T-helper 2 cell (primary cell): ENCODE data around the gene CARNS1.
"Not testable (repeated sequence)": the region's sequence is repeated elsewhere in the genome, so short reads cannot be mapped to it uniquely, and the experiment has no call there.

ENCODE experiments used
- DNase-seq, 5 experiments: peaks; one replicate each; pipeline versions ENCODE4 v3.0.0 to v3.0.0-alpha.2; 2012 to 2022

CARNS1 gene

DNA sequence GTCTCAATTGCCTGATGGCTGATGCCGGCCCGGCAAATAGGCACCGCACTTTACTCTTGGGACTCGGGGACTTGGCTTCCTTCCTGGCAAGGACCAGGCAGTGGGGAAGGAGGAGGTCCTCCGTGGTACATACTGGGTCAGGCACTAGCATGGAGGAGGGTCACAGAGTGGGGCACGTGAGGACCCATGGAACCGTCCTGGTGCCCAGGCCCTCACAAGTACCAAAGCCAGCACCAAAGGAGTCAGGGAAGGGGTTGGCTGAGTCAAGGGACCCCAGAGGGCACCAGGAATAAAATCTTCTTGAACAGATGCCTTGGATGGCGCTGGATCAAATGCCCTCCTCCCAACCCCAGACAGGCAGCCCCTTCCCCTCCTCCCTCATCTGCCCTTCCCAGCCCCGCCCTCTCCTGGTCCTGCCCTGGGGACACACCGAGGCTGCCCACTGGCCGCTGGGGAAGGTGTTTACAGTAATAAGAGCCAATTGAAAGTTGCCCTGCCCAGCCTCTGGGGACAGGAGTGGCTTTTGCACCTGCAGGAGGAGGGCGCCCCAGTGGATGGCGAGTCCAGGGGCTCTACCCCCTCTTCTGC lies 5.6 kb upstream of the CARNS1 start:
- no peak for DNase-seq

- no peak for DNase-seq
These were observed 5.1 kb upstream of the CARNS1 start for GRCh38 chr11:67410369-67410831.

GRCh38 chr11:67410984-67411784 lies 4.3 kb upstream of the CARNS1 start:
- DNase-seq: no peak

- DNase-seq: no peak
These were observed 3.7 kb upstream of the CARNS1 start for GRCh38 chr11:67411785-67412152.

DNA sequence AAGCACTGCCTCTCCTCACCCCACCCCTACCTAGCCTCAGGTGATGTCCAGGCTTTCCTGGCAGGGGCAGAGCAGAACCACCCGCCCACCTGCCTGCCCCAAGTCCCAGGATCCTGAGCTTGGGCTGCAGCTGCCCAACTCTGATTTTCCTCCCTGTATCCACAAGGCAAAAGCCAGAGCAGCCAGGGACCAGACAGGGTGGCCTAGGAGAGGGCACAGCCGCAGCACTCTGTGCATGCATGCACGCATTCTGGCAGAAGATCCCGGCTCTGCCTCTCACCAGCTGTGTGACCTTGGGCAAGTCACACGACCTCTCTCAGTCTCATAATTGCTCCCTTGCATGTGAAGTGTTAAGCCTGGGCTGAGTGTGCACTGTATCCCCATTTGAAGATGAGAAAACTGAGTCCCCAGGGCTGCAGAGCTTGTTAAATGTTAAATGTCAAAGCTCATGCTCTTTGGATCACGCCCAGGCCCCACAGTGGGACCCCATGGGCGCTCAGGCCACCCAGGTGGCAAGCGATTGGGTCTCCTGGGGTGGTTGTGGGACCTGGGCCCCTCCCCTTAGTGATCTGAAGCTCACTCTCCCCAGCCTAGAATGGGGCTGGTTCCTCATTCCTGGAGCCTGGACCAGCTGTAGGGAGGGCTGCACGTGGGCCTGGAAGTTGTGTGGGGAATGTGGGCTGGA lies 2.8 kb upstream of the CARNS1 start:
- no peak for DNase-seq

- no peak for DNase-seq
These were observed 2.1 kb upstream of the CARNS1 start for GRCh38 chr11:67413266-67413849.

DNA sequence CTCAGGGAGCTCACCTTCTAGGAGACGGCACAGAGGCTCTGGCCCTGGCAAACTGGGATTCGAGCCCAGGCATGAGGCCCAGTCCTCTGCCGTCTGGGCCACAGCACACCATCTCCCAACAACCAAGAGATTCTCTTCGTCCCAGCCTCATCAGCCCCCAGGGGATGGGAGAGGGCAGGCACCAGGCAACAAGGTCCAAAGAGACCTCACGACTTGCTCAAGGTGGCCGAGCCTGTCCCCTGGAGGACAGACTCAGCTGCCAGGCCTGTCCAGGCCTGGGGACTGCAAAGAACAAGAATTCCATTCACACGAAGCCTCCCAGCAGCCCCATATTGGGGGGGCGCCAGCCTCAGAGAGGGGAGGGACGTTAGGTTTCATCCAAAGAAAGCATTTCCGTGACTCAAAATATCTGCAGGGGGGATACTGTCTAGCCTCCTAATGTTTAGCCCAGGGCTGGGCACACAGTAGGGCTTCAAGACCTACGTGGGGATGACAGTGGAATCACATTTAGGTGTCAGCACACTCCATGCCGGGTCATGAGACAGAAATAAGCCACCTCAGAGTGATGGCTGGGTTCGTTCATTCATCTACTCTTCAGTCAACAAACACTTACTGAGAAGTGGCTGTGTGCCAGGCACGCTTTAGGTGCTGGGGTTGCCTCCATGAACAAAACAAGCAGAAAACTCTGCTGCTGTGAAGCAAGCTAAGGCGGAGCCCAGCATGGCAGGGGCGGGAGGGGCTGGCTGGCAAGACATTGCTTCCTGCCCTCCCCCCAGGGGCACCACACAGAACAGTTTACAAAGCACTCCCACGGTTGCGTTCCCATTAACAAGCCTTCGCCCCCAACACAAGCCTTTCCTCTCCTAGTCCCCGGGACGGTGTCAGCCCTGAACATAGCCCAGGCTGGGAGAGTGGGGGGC lies 1.2 kb downstream of the CARNS1 start:
- DNase-seq: peak in 4 of 5 experiments; percentile 56 to 91 (median 78)

DNA sequence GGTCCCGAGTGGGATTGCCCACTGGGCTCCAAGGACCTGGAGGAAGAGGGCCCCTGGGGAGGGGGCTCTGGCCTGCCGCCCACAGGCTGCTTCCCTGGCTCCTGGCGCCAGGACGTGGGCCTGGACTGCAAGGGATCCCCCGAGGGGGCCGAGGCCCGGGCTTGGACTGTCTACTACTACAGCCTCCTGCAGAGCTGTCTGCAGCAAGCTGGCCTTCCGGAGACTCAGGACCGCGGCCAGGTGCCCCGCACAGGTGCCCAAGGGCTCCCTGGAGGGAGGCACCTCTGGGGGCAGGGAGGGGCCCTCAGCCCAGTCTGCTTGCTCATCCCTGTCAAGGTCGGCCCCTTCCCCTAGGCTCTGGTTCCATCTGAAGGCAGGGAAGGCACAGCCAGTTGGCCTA lies 1.9 kb downstream of the CARNS1 start:
- no peak for DNase-seq

GRCh38 chr11:67418476-67419281 lies 3.2 kb downstream of the CARNS1 start:
- DNase-seq: peak in 1 of 5 experiments; percentile 55

DNA sequence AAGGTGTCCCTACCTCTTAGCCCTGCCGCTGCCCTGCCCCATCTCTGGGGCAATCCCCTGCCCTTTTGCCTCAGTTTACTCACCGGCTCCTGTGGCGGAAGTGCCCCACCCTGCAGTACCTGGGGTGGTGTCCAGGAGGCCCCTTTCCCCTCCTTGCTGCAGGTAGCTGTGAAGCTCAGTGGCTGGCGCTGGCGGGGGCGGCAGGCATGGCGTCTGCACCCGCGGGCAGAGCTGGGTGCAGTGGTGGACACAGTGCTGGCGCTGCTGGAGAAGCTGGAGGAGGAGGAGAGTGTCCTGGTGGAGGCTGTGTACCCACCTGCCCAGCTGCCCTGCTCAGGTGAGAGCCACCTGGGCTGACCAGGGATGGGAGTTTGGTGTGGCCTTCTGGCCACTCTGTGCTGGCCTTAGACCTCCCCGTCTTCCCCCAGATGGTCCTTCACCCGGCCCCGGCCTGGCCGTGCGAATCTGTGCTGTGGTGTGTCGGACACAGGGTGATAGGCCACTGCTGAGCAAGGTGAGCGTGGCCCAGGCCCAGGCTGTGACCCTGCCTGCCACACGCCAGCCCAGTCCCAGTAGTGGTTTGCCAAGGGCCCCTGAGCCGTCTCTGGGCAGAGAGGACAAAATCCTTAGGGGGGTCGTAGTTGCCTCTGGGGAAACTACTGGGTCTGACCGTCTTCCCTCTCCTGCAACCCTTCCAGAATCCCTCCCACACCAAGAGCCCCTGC lies 4.0 kb downstream of the CARNS1 start:
- DNase-seq: no peak

- no peak for DNase-seq
These were observed 4.7 kb downstream of the CARNS1 start for GRCh38 chr11:67420147-67420645.

GRCh38 chr11:67420646-67421429 lies 5.4 kb downstream of the CARNS1 start:
- peak; percentile 94 to 100 (median 96) for DNase-seq

GRCh38 chr11:67421430-67422031 lies 6.1 kb downstream of the CARNS1 start:
- DNase-seq: no peak

GRCh38 chr11:67422891-67423290 lies 7.4 kb downstream of the CARNS1 start:
- no peak for DNase-seq

DNA sequence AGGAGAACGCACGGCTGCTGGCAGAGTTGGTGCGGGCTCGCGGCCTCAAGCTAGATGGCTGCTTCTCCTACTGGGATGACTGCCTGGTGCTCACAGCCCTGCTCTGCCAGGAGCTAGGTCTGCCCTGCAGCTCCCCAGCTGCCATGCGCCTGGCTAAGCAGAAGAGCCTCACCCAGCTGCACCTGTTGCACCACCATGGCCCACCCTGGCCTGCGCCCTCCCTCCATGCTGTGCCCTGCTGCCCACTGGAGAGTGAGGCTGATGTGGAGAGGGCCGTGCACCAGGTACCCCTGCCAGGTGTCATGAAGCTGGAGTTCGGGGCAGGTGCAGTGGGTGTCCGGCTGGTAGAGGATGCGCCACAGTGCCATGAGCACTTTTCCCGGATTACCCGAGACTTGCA lies 8.0 kb downstream of the CARNS1 start:
- no peak for DNase-seq

DNA sequence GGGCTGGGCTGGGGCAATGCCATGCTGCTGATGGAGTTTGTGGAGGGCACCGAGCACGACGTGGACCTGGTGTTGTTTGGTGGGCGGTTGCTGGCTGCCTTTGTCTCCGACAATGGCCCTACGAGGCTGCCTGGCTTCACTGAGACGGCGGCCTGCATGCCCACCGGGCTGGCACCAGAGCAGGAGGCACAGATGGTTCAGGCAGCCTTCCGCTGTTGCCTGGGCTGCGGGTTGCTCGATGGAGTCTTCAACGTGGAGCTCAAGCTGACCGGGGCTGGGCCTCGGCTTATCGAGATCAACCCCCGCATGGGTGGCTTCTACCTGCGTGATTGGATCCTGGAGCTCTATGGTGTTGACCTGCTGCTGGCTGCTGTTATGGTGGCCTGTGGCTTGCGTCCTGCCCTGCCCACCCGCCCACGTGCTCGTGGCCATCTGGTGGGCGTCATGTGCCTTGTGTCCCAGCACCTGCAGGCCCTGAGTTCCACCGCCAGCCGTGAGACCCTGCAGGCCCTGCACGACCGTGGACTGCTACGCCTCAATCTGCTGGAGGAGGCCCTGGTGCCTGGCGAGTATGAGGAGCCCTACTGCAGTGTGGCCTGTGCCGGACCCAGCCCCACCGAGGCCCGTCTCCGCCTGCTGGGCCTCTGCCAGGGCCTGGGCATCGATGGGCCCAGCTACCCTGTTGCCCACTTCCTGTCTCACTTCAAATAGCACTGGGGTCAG lies 8.6 kb downstream of the CARNS1 start:
- DNase-seq: no peak

- not testable (repeated sequence) for DNase-seq
These were observed 11.9 kb downstream of the CARNS1 start for GRCh38 chr11:67427364-67427859.
